Stimulated activated CD8-positive, alpha-beta memory T cell treated with anti-CD3 and anti-CD28 coated beads, Interleukin-7, amount 100 ng/mL, for 1 hour (primary cell): ENCODE measurements around the gene KIF16B.
A peak's percentile ranks its signal among the peaks of the same experiment; 100 is the strongest.
"Not testable (repeated sequence)": the region's sequence is repeated elsewhere in the genome, so short reads cannot be mapped to it uniquely, and the experiment has no call there.

Experiments used
- DNase-seq, 2 donors: peaks; one replicate each; pipeline ENCODE4 v3.0.0-alpha.2; 2020; ENCODE audit warnings: low read depth in 2 of 2

Gene KIF16B

GRCh38 chr20:16475225-16475624, 98.0 kb downstream of the KIF16B start:
- DNase-seq = no peak

GRCh38 chr20:16474363-16474762, 98.9 kb downstream of the KIF16B start:
- no peak for DNase-seq

DNA sequence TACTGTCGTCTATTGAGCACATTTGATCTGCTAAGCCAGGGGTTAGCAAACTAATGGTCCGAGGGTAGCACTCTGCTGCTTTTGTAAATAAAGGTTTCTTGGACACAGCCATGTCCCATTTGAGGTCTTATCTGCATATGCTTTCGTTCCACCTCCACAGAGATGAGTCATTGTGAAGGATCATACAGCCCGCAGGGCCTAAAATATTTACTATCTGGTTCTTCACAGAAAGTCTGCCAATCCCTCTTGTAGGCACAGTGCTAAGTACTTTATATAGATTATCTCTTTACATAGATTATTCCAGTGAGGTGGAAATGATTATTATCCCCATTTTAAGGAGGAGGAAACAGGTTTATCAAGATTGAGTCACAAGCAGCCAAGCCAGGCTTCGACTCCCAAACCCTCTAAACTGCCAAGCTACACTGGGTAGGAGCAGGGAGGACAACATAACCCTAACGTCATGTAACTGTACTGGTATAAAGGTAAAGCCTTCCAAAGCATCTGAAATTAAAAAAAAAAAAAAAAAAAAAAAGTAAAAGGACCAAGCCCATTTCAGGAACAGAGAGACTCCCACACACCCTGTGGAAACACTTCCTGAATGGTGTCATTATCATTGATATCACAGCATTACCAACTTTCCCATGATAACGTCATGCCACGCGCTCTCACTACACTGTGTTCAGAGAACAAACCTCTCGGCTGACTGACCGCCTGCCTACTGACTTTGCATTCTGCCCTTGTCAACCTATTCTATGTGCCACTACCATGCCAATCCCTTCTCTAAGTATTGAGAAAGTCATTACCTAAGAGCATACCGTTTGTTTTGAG, 101.0 kb downstream of the KIF16B start:
- DNase-seq = no peak

GRCh38 chr20:16469395-16469905, 103.8 kb downstream of the KIF16B start:
- no peak for DNase-seq

DNA sequence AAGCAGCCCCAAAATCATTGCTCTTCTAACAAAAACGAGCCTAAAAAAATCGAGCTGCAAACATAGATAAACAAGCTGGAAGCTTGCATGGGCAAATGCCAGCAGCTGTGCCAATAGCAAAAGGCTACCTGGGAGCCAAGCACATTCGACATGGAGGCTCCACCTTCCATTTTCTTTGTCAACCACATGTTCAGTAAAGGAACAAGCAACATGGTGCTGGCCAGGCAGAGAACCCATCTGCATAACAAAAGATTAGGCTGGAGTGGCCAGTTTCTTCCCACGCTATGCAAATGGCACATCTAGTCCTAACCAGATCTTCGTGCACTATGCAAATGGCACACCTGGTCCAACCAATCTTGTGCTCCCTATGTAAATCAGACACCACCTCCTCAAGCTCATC, 110.5 kb downstream of the KIF16B start:
- no peak for DNase-seq

DNA sequence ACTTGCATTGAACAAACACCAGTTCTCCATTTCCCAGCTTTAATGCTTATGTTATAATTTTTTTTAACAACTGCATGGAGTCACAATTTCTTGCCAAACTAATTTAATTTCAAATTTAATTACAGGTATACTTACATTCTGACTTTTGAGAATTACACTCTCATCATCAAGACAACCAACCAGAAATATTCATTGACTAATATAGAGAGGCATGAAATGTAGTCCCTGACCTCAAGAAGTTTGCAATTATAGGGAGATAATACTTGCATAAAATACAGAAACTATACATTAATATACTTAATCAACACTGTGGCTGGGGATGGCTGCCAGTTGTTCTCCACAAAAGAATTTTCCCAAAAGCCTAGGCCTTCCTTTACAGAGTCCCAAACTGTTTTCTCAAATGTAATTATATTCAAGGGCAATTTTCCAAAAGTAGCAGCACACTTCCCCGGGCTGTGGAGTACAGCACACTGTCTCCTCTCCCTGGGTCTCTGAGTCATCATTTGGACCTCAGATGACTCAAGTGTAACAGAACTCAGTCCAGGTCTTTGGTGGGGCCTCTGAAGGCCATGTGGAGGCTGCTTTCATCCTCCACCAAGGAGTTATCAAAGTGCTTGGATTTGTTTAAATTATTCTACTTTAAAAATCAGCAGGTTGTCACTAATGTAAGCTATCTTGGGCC, 114.1 kb downstream of the KIF16B start:
- DNase-seq = no peak

DNA sequence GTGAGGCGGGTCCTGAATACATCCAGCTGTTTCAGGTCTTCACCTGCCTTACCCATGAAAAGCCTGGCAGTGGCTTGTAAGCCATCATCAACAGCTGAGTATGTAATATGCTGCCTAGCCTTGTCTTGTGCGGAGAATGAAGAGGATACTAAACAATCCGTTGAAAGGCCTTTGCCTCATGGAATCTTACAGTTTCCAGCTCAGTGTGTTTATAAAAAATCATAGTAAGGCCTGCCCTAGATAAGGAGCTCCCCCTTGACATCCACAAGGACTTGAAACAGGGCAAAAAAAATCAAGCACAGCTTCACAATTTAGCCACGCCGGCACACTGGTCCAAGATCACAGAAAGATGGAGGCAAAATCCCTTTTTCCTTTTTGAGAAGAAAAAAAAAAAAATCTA, 115.7 kb downstream of the KIF16B start:
- DNase-seq = no peak

DNA sequence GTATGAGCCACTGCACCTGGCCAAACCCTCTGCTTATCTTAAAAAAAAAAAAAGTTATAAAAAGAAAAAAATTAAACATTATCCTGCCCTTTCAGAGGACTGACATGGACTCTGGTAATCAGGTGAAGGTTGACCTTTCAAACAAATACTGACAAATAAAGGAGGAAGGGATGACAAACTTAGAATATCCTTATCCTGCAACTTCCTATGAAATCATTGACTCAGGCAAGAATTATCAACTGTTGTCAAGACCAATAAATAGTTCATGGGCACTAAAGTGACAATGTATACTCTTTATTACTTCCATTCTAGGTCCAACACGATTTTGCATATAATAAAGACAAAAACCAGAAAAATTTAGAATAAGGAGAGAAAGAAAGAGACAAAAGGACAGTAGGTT, 117.9 kb downstream of the KIF16B start:
- DNase-seq = no peak

DNA sequence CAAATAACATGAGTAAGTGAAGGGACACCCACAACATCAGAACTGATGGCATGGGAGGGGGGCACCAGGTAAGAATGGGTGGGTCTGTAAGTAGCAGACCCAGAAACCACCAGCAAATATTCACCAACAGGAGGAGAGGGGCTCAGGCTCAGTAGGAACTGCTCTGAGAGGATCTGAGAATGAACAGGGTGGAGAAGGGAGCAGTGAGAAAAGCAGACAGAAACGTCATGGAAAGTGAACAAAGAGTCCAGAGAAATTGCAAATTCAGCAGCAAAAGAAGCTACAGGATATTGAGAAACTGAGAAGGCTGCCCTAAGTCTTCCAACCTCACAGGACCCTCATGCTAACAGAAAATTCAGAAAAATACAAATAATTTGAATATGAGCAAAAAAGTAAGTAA, 121.3 kb downstream of the KIF16B start:
- no peak for DNase-seq

- DNase-seq = no peak
Observed at GRCh38 chr20:16451001-16451400, 122.2 kb downstream of the KIF16B start.

DNA sequence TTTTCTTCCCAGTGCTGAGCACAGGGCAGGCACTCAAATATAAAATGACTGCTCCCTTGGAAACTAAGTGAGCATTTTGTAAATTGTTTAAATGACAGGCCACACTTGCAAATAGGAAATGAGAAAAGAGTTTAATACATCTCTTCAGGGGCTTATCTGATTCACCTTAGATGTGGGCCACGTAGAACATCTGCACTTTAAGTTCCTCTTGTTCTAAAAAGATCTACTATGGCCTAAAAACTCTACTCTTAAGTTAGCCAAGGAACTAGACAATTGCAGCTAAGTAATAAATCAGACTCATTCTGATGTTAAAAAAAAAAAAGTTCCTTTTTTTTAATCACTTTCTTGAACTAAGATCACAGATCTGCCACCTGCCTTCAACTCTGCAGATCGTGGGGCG, 126.3 kb downstream of the KIF16B start:
- no peak for DNase-seq

DNA sequence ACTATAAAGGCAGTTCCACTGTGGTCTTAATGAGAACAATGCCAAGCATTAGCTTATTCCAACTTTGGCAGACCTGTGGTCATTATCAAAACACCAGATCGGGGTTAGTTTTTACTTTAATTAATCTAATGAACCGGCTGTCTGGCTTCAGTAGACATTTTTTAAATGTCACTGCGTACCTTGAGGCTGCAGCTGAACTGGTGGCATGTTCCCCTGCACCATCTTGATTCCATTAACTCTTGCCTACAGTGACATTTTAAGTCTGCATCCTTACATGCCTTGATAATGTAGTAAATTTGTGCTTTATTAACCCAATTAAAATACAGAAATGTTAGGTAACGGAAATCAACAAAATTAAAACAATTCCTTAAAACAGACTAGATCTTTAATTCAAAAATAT, 127.0 kb downstream of the KIF16B start:
- no peak for DNase-seq

GRCh38 chr20:16445482-16445881, 127.8 kb downstream of the KIF16B start:
- no peak for DNase-seq

DNA sequence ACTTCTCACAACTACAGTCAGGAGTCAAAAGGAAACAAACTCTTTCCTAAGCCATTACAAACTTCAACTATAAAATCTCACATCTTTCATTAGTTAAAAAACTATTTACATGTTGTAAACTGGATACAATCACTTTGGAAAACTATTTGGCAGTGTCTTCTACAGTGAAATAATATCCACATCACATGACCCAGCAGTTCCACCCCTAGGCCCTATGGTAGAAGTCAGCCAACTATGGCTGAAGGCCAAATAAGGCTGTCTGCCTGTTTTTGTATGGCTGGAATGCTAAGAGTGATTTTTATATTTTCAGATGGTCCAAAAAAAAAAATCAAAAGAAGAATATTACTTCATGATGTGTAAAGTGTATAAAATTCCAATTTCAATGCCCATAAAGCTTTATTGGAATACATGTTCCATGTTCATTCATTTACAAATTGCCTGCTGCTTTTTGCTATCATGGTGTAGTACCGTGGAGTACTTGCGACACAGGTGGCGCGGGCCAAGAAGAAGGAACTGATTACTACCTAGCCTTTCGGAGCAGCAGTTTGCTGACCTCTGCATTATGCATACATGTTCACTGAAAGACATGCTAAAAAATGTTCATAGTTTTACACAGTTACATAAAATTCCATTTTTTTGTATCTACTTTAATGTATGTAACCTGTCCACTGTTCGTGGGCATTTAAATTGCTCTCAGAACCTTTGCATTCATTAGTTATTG, 129.0 kb downstream of the KIF16B start:
- DNase-seq = no peak

DNA sequence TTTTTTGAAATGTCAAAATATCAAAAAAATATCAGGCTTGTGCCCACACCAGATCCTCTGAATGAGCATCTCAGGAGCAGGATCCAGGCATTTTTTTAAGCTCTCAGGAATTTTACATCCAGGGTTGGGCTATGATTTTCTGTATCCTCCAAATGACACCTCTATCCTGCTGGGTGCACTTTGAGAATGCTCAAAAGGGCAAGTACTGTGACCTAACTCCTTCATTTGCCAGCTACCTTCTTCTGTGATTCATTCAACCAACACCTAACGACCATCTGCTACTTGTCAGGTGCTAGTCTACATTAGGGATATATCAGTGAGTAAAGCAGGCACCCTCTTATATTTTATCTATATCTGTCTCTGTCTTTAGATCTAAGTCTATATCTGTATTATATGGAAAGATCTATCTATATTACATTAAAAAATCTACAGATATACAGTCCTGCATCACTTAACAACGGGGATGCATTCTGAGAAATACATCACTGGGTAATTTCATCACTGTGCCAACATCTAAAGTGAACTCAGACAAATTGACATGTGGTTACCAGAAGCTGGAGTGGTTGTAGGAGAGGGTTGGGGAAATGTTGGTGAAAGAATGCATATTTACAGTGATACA, 131.6 kb downstream of the KIF16B start:
- no peak for DNase-seq

- no peak for DNase-seq
Observed at GRCh38 chr20:16440686-16441085, 132.6 kb downstream of the KIF16B start.

DNA sequence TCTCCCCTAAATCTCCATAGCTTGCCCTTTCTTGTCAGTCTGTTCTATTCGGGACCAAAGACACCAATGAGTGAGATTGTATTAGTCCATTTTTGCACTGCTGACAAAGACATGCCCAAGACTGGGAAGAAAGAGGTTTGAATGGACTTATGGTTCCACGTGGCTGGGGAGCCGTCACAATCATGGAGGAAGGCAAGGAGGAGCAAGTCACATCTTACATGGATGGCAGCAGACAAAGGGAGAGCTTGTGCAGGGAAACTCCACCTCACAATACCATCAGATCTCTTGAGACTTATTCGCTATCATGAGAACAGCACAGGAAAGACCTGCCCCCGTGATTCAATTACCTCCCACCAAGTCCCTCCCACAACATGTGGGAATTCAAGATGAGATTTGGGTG, 133.7 kb downstream of the KIF16B start:
- not testable (repeated sequence) for DNase-seq

DNA sequence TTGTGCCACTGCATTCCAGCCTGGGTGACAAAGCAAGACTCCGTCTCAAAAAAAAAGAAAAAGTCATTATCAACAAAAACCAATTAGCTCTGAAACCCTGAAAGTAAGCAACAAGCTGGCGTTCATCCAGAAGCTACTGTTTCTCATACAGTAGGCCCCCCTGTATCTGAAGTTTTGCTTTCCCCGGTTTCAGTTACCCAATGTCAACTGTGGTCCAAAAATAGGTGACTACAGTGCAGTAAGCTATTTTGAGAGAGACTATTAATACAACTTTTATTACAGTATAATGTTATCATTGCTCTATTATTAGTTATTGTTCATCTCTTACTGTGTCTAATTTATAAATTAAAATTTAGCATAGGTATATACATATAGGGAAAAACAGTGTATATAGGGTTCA, 135.1 kb downstream of the KIF16B start:
- no peak for DNase-seq

GRCh38 chr20:16437387-16437996, 135.8 kb downstream of the KIF16B start:
- no peak for DNase-seq

DNA sequence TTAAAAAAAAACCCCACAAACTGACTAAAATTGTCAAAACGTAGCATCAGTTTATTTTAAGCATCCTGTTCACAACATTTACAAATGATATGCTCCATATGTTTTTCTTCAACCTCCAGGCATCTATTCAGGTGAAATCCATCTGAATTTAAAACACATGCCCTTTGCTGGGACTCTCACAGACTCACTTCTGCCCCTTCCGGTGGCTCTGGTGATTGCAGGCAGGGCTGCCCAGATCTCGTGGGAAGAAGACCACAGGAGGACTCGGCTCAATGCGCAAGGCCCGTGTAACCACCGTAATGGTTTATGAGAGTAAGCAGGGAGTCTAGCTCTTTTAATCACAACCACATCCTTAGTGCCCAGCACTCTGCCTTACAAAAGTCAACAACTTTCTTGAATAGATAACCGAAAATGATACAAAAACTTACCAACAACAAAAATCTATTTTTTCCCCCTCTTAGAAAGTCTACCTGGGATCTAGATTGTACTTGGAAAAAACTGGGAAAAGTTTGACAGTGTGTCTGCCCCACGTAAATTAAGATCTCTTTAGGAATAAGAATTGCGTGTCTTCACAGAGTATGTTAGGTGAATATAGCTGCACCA, 139.1 kb downstream of the KIF16B start:
- peak in 1 of 2 donors; percentile 8 for DNase-seq

DNA sequence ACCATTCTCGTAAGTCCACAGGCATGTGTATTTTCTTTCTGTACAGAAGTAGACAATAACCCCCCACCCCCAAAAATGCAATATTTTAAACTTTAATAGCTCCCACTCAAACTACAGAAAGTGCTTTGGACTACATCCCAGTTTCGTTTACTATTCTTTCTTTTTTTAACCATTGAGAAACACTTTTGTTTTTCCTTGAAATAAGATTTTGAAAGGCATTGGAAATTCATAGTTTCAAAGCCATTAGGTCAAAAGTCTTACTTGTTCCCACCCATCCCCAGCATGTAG, 140.0 kb downstream of the KIF16B start:
- DNase-seq = no peak
